HG02642 (cell line): Measurements from ENCODE around the gene ALX3.
"Not testable (repeated sequence)": the region's sequence is repeated elsewhere in the genome, so short reads cannot be mapped to it uniquely, and the experiment has no call there.

ENCODE experiments used
- ATAC-seq: cut with Tn5 transposase; IDR thresholded peaks from one replicate; pipeline ENCODE4 v1.9.1; 2021; ENCODE audit warnings: mild to moderate bottlenecking; ENCODE audit not compliant: unreplicated experiment, poor library complexity

Gene ALX3

DNA sequence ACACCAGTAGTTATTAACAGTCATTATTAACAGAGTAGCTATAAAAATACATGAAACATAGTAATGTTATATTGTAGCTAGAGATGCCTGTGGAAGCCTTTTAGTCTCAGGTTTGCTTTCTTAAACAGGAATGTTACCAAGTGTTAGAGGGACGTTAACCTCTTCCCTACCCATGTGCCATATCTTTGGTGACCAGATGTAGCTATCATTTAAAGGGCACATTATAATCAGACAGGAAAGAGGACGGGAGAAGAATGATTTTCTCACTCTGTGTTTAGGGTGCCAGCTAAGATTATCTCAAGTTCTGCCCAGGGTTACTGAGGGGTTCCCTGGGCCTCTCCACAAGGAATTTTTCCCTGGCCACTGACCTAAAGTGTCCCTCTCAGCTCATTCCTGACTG is 20.9 kb upstream of the ALX3 start:
- ATAC-seq = no peak

DNA sequence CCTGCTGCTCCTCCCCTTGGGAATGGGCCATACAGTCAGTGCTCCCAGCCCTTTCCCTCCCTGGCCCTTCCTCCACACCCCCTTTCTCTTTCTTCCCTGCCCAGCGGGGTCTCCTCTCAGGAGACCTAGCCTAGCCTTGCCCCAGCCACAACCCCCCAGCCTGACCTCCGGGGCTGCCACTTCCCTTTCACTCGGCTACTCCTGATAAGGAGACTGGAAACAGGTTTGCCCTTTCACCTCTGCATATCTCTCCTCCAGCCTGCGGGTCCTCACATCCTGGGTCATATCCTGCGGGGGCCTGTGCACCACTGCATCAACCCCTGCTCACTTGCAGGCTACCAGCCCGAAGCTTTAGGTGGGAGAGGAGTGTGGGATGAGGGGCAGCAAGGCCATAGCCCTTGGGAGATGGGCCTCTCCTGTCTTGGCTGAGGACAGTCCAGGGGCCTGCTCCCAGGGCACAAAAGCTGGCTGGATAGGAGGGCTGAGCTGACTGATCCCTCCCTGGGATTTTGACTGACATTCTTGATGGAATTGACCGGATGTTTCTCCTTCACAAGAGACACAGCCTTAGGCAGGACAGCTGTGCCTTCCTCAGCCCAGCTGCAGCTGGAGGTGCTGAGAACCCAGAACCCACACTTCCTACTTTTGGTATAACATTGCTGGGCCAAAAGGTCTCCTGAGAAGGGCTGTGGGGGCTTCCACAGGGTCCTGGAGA is 19.2 kb upstream of the ALX3 start:
- no peak for ATAC-seq

- ATAC-seq = no peak
Observed at GRCh38 chr1:110088739-110089316, 18.4 kb upstream of the ALX3 start.

DNA sequence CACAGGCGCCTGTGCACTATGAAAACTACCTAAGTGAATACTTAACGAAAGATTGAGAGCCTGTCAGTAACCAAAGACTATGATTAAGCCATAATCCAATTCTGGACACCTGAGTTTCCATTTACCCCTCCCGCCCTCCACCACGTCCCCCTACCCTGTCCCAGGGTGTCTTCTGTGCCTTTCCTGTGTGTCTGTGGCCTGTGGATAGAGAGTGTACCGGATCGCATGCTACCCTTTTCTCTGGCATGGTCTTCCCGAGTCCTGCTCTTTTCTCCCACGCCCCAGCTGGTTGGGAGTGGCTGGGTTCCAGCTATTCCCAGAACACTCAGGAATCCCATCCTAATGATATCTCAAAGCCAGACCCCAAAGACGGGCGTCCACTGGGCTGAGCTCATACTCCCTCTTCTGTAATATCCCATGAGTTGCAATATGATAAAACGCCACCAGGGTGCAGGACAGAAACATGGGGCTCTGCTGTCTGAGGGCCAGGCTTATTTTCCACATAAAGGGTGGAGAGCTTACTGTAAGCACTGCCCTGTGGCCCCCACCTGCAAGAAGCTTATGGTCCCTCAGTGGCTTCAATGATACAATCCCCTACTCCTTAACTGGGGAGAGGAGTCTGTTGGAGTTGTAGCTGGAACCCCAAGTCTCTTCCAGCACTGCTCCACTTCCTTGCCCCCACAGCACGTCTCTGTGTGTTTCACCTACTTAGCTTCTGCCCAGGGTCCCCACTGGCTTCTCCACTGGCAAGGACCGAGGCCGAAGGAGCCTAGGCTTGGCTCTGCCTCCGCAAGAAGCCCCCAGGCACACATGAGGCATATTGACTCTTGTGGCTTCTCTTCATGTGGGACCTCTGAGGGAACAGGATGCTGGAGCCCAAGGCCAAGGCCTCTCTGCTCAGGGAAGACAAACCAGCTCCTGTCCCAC is 17.6 kb upstream of the ALX3 start:
- ATAC-seq = peak; percentile 62

DNA sequence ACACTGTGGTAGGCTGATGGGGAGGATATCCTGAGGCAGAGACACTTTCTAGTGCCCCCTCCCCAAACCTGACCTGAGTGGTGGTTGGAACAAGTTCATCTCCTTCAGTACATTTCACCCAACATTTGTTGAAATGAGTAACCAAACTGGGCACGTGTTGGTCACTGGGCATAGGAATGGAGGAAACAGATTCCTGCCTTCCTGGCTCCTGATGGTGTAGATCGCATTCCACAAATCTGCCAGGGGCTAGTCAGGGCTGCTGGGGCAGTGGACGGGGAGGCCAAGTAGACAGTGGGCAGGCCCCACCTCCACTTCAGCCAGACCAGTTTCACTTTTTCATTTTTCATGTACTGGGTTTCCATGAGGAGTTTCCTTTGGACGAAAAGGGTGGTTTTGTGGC is 16.5 kb upstream of the ALX3 start:
- ATAC-seq = no peak

- no peak for ATAC-seq
Observed at GRCh38 chr1:110085671-110086070, 15.2 kb upstream of the ALX3 start.

DNA sequence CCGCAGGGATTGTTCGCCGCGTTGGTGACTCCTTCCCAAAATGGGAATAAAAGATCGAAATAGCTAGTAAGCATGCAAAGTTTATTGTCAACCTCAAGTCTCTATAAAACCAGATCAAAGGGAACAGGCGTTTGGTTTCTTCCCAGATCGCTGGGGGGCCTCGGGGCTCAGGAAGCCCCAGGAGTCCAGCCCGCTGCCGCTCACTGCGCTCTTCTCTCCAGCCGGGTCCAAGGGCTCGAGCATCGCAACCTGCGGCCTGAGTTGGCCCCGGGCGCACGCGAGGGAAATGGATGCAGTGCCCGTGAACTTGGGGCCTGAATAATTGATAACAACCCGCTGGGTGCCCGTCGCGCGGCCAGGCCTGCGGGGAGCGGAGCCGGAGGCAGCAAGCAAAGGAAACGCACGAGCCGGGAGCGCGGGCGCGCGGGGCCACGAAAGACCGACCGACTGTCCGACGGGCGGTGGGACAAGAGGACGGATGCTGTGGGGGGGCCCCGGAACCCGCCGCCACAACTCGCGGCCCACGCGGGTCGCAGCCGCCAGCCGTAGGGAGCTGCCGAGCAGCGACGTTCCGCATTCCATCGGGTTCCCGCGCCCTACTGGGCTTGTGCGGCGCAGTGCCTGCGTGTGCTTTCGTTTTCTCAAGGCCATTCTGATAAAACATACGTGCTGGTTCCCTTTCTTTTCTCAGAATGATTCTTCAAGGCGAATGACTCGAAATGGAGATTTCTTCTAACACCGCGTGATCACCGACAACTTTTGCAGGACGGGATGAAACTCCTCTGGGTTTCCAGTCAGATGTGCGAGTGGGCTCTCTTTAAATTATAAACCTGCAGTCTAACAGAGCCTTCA is 14.0 kb upstream of the ALX3 start:
- ATAC-seq = no peak

DNA sequence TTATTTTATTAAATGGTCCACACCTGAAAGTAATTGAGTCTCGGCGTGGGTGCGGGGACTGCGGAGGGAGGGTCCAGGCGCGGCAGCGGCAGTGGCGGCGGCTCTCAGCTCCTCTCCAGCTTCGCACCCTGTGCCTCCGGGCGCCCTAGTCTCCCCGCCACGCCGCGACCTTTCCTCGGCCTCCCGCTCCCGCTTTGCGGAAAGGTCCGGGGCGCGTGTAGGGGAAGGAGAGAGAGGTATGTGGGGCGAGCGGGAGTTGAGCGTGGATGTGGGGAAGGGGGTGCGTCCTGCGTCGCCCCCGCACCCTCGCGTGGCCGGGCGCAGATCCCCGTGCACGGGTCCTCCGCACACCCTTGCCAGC is 13.4 kb upstream of the ALX3 start:
- no peak for ATAC-seq

DNA sequence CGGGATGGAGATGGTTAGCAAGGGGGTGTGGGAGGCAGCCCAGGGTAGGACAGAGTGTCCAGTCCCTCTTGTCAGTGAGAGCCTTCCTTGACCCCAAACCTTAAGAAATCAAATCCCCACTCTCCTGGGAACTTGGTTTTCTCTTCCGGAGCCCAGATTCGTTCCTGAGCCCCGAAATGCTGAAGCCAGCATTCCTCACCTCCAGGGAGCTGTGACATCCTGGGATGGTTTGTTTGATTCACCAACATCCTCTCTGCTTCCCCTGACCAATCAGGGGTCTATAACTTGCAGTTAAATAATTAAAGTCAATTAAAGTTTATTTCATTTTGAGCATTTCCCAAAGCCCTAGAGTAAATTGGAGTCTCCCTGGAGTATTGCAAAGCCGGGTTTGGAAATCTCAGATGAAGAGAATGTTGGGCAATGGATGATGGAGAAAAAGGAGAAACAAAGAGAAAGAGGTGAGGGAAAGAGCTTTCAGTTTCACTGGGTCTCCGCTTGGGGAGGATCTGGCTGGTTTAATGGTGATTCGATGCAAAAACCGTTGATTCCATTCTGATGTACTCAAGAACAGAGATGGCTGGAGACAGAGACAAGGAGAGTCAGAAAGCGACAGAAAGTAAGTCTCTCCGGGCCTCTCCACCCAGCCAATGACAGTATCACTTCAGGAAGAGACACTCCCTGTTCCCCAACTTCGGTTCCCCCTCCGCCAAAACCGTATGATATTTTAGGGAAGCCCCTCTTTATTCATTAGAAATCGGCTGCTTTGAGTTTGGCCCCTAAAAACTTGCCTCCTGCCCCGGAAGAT is 12.8 kb upstream of the ALX3 start:
- no peak for ATAC-seq

- ATAC-seq = no peak
Observed at GRCh38 chr1:110082477-110082876, 12.0 kb upstream of the ALX3 start.

- ATAC-seq = no peak
Observed at GRCh38 chr1:110081061-110081460, 10.6 kb upstream of the ALX3 start.

DNA sequence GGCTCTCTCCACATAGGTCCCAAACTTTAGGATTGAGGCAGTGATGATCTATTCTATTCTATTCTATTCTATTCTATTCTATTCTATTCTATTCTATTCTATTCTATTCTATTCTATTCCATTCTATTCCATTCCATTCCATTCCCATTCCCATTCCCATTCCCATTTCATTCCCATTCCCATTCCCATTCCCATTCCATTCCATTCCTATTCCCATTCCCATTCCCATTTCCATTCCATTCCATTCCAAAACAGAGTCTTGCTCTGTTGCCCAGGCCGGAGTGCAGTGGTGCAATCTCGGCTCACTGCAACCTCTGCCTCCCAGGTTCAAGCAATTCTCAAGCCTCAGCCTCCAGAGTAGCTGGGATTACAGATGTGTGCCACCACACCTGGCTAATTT is 9.5 kb upstream of the ALX3 start:
- ATAC-seq = not testable (repeated sequence)

GRCh38 chr1:110076789-110077500 is 6.5 kb upstream of the ALX3 start:
- ATAC-seq = no peak

- no peak for ATAC-seq
Observed at GRCh38 chr1:110074166-110074565, 3.7 kb upstream of the ALX3 start.

DNA sequence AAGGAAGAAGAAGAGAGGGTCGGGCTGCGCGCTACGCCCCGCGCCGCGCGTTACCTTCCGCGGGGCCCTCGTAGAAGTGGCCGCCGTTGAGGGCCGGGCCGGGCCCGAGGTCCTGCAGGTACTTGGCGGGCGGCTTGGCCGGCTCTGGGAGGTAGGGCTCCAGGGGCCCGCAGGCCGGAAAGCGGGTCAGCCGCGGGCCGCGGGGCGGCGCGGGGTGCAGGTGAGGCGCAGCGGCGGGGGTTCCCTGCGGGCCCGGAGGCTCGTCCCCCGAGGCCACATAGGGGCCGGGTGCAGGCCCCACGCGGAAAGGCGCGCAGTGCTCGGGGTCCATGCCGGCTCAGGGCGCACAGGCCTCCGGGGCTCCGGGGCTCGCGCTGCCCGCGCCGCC is 196 bp downstream of the ALX3 start:
- ATAC-seq = no peak

GRCh38 chr1:110069404-110070281 is 829 bp downstream of the ALX3 start:
- ATAC-seq = no peak

GRCh38 chr1:110068646-110069403 is 1.6 kb downstream of the ALX3 start:
- no peak for ATAC-seq
